ENCODE measurements around the gene PTPRT. TPM values are rescaled to one million over a fixed set of nuclear protein-coding genes. Genes with fewer than 3 reads are reported as not detected.

The PTPRT gene
- polyA plus RNA-seq, 1 of the 3 experiments (the other 2 are of a cell fraction): not detected

DNA sequence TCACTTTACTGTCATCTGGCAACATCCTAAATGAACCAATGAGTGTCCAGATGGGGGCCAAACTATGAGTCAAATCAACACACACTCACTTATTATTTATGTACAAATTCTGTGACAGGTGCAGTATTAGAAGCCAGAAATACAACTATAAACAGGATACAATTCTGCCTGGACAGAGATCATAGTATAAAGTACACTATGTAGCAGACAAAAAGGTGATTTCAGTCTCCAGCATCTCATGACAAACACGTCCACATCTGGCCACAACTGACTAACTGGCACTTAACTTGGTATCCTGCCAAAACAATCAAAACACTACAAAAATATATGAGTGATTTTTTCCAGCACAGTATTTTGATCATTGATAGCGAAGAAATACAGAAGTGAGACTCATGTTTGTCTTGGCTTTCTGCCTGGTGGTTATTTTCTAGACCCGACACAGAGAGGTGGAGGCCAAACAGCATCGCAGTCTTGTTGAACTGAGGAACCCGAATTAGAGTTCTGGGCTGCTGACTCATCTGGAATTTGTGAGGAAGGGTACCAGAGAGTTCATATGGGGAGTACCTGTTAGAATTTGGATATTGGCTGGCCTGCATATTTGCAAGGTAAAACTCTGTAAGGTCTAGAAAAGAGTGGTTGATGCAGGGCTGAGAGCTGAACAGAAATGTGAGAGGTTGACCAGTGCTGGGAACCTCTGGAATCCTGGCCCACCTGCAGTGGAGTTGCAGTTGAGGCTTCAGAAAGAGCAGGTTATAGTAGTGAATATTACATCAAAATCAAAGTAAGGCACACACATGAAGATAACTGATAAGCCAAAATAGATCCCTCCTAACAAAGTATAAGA is 475.2 kb downstream of the PTPRT start:
- H3K27ac ChIP-seq (ENCODE audit: low read depth in 2 of 2, low read length in 1 of 2): no peak overlapping the region
- no peak overlapping the region for H3K9ac ChIP-seq
- CTCF ChIA-PET: interaction anchor here (0.6 kb wide), 1 partner anchor 156 kb away, joined by 3 read pairs; no protein-coding TSS in a partner anchor
- no peaks in the 10 kb centered on the region for H3K9me3 ChIP-seq
- peak; percentile 59 for DNase-seq
- TF ChIP-seq RCOR1 (IDR thresholded peaks at IDR 0.05; ENCODE audit: low read length) (no peak), NRF1 (IDR thresholded peaks at IDR 0.05; ENCODE audit: low read depth, low read length) (no peak), ELF1 (IDR thresholded peaks at IDR 0.05) (no peak), CHD2 (IDR thresholded peaks at IDR 0.05; ENCODE audit: low read length, partially characterized antibody) (no peak), RAD21 (IDR thresholded peaks at IDR 0.05; ENCODE audit: low read length) (no peak), EZH2phosphoT487 (IDR thresholded peaks at IDR 0.05; ENCODE audit: borderline replicate concordance, low read depth) (no peak), SIN3A (IDR thresholded peaks at IDR 0.05; ENCODE audit: borderline replicate concordance, low read depth, low read length) (no peak), MEF2A (IDR thresholded peaks at IDR 0.05; ENCODE audit: borderline replicate concordance, low read depth) (no peak), TAF1 (IDR thresholded peaks at IDR 0.05; ENCODE audit: borderline replicate concordance, low read depth, low read length) (no peak), JUND (IDR thresholded peaks at IDR 0.05) (no peak), YY1 (IDR thresholded peaks at IDR 0.05; ENCODE audit: low read depth) (no peak), RXRA (IDR thresholded peaks at IDR 0.05; ENCODE audit: borderline replicate concordance, low read depth) (no peak), EP300 (IDR thresholded peaks at IDR 0.05; ENCODE audit: borderline replicate concordance in 1 of 2, low read depth in 1 of 2, low read length in 1 of 2) (no peak), NFIC (IDR thresholded peaks at IDR 0.05; ENCODE audit: borderline replicate concordance) (no peak)
- TF ChIP-seq, protein P1, sequence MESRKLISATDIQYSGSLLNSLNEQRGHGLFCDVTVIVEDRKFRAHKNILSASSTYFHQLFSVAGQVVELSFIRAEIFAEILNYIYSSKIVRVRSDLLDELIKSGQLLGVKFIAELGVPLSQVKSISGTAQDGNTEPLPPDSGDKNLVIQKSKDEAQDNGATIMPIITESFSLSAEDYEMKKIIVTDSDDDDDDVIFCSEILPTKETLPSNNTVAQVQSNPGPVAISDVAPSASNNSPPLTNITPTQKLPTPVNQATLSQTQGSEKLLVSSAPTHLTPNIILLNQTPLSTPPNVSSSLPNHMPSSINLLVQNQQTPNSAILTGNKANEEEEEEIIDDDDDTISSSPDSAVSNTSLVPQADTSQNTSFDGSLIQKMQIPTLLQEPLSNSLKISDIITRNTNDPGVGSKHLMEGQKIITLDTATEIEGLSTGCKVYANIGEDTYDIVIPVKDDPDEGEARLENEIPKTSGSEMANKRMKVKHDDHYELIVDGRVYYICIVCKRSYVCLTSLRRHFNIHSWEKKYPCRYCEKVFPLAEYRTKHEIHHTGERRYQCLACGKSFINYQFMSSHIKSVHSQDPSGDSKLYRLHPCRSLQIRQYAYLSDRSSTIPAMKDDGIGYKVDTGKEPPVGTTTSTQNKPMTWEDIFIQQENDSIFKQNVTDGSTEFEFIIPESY (IDR thresholded peaks at IDR 0.05; ENCODE audit: borderline replicate concordance, low read depth): no peak
- TF ChIP-seq, protein P2, sequence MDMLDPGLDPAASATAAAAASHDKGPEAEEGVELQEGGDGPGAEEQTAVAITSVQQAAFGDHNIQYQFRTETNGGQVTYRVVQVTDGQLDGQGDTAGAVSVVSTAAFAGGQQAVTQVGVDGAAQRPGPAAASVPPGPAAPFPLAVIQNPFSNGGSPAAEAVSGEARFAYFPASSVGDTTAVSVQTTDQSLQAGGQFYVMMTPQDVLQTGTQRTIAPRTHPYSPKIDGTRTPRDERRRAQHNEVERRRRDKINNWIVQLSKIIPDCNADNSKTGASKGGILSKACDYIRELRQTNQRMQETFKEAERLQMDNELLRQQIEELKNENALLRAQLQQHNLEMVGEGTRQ (IDR thresholded peaks at IDR 0.05; ENCODE audit: borderline replicate concordance, low read depth, low read length): no peak
- TF ChIP-seq, protein P3, sequence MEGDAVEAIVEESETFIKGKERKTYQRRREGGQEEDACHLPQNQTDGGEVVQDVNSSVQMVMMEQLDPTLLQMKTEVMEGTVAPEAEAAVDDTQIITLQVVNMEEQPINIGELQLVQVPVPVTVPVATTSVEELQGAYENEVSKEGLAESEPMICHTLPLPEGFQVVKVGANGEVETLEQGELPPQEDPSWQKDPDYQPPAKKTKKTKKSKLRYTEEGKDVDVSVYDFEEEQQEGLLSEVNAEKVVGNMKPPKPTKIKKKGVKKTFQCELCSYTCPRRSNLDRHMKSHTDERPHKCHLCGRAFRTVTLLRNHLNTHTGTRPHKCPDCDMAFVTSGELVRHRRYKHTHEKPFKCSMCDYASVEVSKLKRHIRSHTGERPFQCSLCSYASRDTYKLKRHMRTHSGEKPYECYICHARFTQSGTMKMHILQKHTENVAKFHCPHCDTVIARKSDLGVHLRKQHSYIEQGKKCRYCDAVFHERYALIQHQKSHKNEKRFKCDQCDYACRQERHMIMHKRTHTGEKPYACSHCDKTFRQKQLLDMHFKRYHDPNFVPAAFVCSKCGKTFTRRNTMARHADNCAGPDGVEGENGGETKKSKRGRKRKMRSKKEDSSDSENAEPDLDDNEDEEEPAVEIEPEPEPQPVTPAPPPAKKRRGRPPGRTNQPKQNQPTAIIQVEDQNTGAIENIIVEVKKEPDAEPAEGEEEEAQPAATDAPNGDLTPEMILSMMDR (IDR thresholded peaks at IDR 0.05): no peak
- TF ChIP-seq, protein P4, sequence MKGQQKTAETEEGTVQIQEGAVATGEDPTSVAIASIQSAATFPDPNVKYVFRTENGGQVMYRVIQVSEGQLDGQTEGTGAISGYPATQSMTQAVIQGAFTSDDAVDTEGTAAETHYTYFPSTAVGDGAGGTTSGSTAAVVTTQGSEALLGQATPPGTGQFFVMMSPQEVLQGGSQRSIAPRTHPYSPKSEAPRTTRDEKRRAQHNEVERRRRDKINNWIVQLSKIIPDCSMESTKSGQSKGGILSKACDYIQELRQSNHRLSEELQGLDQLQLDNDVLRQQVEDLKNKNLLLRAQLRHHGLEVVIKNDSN (IDR thresholded peaks at IDR 0.05; ENCODE audit: borderline replicate concordance, low read depth): no peak
- TF ChIP-seq, protein P5, sequence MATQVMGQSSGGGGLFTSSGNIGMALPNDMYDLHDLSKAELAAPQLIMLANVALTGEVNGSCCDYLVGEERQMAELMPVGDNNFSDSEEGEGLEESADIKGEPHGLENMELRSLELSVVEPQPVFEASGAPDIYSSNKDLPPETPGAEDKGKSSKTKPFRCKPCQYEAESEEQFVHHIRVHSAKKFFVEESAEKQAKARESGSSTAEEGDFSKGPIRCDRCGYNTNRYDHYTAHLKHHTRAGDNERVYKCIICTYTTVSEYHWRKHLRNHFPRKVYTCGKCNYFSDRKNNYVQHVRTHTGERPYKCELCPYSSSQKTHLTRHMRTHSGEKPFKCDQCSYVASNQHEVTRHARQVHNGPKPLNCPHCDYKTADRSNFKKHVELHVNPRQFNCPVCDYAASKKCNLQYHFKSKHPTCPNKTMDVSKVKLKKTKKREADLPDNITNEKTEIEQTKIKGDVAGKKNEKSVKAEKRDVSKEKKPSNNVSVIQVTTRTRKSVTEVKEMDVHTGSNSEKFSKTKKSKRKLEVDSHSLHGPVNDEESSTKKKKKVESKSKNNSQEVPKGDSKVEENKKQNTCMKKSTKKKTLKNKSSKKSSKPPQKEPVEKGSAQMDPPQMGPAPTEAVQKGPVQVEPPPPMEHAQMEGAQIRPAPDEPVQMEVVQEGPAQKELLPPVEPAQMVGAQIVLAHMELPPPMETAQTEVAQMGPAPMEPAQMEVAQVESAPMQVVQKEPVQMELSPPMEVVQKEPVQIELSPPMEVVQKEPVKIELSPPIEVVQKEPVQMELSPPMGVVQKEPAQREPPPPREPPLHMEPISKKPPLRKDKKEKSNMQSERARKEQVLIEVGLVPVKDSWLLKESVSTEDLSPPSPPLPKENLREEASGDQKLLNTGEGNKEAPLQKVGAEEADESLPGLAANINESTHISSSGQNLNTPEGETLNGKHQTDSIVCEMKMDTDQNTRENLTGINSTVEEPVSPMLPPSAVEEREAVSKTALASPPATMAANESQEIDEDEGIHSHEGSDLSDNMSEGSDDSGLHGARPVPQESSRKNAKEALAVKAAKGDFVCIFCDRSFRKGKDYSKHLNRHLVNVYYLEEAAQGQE (IDR thresholded peaks at IDR 0.05; ENCODE audit: low read depth, low read length): no peak
- no peak overlapping the region for H2AFZ ChIP-seq (ENCODE audit: low read depth)
- 0% methylated on average over 5 of the region's 5 CpGs for WGBS (ENCODE audit: low lambda C conversion rate)
- no peaks in the 10 kb centered on the region for H3K36me3 ChIP-seq (replicated peaks in 1 of 2; ENCODE audit: control insufficient read depth in 1 of 2, insufficient read depth in 2 of 2, low read length in 1 of 2)
- H3K4me1 ChIP-seq (ENCODE audit: control insufficient read depth in 1 of 2, insufficient read depth in 2 of 2, low read depth in 1 of 2, low read length in 1 of 2): no peaks in the 10 kb centered on the region; a peak in 1 of 4 replicates
- H4K20me1 ChIP-seq (ENCODE audit: insufficient read depth): no peaks in the 10 kb centered on the region
- no peaks in the 10 kb centered on the region for H3F3A ChIP-seq (replicated peaks; ENCODE audit: insufficient read depth)
- H3K79me2 ChIP-seq (ENCODE audit: insufficient read depth): no peaks in the 10 kb centered on the region
- POLR2A ChIA-PET: no interaction called here
- no peak overlapping the region for H3K4me3 ChIP-seq (ENCODE audit: low read depth in 2 of 2, low read length in 1 of 2)
- H3K4me2 ChIP-seq: no peak overlapping the region
- no peaks in the 10 kb centered on the region for H3K9me2 ChIP-seq
- H3K27me3 ChIP-seq (ENCODE audit: insufficient read depth): no peaks in the 10 kb centered on the region

All from SK-N-SH (cell line).